Fibroblast of pulmonary artery (primary cell): Measurements from ENCODE around the gene NCOA5.

Source experiments
- DNase-seq: peaks from one replicate; pipeline ENCODE4 v3.0.0-alpha.2; 2010; ENCODE audit warnings: low read depth
- H3K4me3 ChIP-seq: replicated peaks from 2 replicates; pipeline ENCODE4 v1.5.1; 2011; ENCODE audit warnings: low read depth, mild to moderate bottlenecking, control low read depth, low read length, moderate library complexity
- CTCF ChIP-seq: IDR thresholded peaks from 2 replicates; pipeline ENCODE4 v1.5.1; 2011; ENCODE audit warnings: mild to moderate bottlenecking, control low read depth, low read length, inconsistent platforms; ENCODE audit errors: missing control alignments

NCOA5 gene

GRCh38 chr20:46071573-46071972 lies 18.2 kb downstream of the NCOA5 start:
- no peak overlapping the region for H3K4me3 ChIP-seq
- DNase-seq: no peak
- TF ChIP-seq CTCF: no peak

- peak; percentile 75 for DNase-seq
- H3K4me3 ChIP-seq: no peak overlapping the region
- no peak for TF ChIP-seq CTCF
These were observed 19.4 kb downstream of the NCOA5 start for GRCh38 chr20:46070215-46070900.

- no peak for TF ChIP-seq CTCF
- DNase-seq: no peak
- no peak overlapping the region for H3K4me3 ChIP-seq
These were observed 24.1 kb downstream of the NCOA5 start for GRCh38 chr20:46065691-46066090.

- no peak for TF ChIP-seq CTCF
- no peak for DNase-seq
- H3K4me3 ChIP-seq: no peak overlapping the region
These were observed 24.8 kb downstream of the NCOA5 start for GRCh38 chr20:46065006-46065405.

- no peak overlapping the region for H3K4me3 ChIP-seq
- no peak for DNase-seq
- no peak for TF ChIP-seq CTCF
These were observed 26.1 kb downstream of the NCOA5 start for GRCh38 chr20:46063652-46064054.

GRCh38 chr20:46063151-46063550 lies 26.6 kb downstream of the NCOA5 start:
- TF ChIP-seq CTCF: no peak
- no peak overlapping the region for H3K4me3 ChIP-seq
- no peak for DNase-seq

GRCh38 chr20:46062621-46063020 lies 27.1 kb downstream of the NCOA5 start:
- TF ChIP-seq CTCF: no peak
- no peak overlapping the region for H3K4me3 ChIP-seq
- no peak for DNase-seq
